IMR-90 (cell line): ENCODE results near the gene ELOA.

ENCODE experiments used
- CEBPB ChIP-seq: IDR thresholded peaks from 2 replicates; pipeline ENCODE4 v1.6.1; 2012; ENCODE audit warnings: low read depth, low read length, improper control_type of control experiment
- CTCF ChIP-seq: conservative IDR thresholded peaks from 2 replicates; pipeline ENCODE4 v1.5.1; 2012; ENCODE audit warnings: mild to moderate bottlenecking, low read depth, low read length, improper control_type of control experiment
- MXI1 ChIP-seq: IDR thresholded peaks from 2 replicates; pipeline ENCODE4 v1.6.1; 2012; ENCODE audit warnings: low read depth, mild to moderate bottlenecking, low read length, moderate library complexity, borderline replicate concordance
- POLR2A ChIP-seq: IDR thresholded peaks from 2 replicates; pipeline ENCODE4 v1.6.1; 2012; ENCODE audit warnings: mild to moderate bottlenecking, low read depth, low read length
- RAD21 ChIP-seq: IDR thresholded peaks from 2 replicates; pipeline ENCODE4 v1.6.1; 2012; ENCODE audit warnings: low read length, improper control_type of control experiment
- RCOR1 ChIP-seq: IDR thresholded peaks from 2 replicates; pipeline ENCODE4 v1.6.1; 2012; ENCODE audit warnings: mild to moderate bottlenecking, low read length, improper control_type of control experiment; ENCODE audit not compliant: insufficient replicate concordance
- RFX5 ChIP-seq: IDR thresholded peaks from 2 replicates; pipeline ENCODE4 v1.8.0; 2012; ENCODE audit warnings: low read depth, mild to moderate bottlenecking, low read length, moderate library complexity
- SMC3 ChIP-seq: fragments of 150-350 bp; IDR thresholded peaks from 2 replicates; pipeline ENCODE4 v1.6.1; 2016; ENCODE audit warnings: low read depth, mild to moderate bottlenecking, antibody characterized with exemption, low read length, moderate library complexity
- USF2 ChIP-seq: fragments of 150-350 bp; IDR thresholded peaks from 2 replicates; pipeline ENCODE4 v1.6.1; 2017; ENCODE audit warnings: mild to moderate bottlenecking, antibody characterized with exemption, low read length, low read depth

- TF ChIP-seq CTCF (no peak), USF2 (no peak), RAD21 (no peak), POLR2A (no peak), CEBPB (no peak), MXI1 (no peak), RCOR1 (no peak), SMC3 (no peak), RFX5 (no peak)
Observed at GRCh38 chr1:23719162-23719820, 24.0 kb upstream of the ELOA start.
